ENCODE measurements around the gene PCSK6.
"Not testable (repeated sequence)": the region's sequence is repeated elsewhere in the genome, so short reads cannot be mapped to it uniquely, and the experiment has no call there.

The PCSK6 gene

DNA sequence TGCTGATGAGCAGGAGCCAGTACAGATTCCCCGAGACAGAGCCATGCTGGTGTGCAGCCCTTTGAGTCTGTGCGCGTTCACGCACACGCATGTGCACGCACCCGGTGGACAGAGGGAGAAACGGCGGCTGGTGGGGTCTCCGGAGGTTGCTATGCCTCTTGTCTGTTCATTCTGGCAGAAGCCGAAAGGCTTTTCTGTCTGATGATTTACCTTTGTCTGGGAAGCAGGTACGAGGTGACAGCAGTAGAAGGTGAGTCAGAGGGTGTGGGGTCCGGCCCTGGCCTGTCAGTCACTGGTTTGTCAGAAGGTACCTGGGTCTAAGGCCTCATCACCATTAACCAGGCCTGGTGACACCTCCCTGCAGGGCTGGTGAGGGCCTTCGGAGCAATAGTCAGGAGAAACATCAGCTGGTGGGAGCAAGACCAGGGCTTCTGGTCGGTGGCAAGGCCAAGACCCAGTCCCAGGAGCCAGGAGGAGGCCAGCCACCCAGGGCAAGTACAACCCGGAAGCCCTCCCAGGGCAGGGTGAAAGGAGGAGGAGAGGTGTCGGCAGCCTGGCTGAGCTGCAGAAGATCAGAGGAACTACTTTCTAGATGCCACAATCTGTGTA lies 7.5 kb downstream of the PCSK6 start:
- no peak for DNase-seq

- DNase-seq: no peak
Measured at GRCh38 chr15:101481381-101481705, 8.2 kb downstream of the PCSK6 start.

GRCh38 chr15:101480613-101481380 lies 8.7 kb downstream of the PCSK6 start:
- no peak for DNase-seq

- no peak for DNase-seq
Measured at GRCh38 chr15:101479851-101480612, 9.5 kb downstream of the PCSK6 start.

- DNase-seq: no peak
Measured at GRCh38 chr15:101479342-101479845, 10.1 kb downstream of the PCSK6 start.

GRCh38 chr15:101478701-101479341 lies 10.7 kb downstream of the PCSK6 start:
- no peak for DNase-seq

- DNase-seq: no peak
Measured at GRCh38 chr15:101477851-101478362, 11.6 kb downstream of the PCSK6 start.

GRCh38 chr15:101476756-101477155 lies 12.8 kb downstream of the PCSK6 start:
- no peak for DNase-seq

GRCh38 chr15:101474983-101475382 lies 14.5 kb downstream of the PCSK6 start:
- DNase-seq: no peak

DNA sequence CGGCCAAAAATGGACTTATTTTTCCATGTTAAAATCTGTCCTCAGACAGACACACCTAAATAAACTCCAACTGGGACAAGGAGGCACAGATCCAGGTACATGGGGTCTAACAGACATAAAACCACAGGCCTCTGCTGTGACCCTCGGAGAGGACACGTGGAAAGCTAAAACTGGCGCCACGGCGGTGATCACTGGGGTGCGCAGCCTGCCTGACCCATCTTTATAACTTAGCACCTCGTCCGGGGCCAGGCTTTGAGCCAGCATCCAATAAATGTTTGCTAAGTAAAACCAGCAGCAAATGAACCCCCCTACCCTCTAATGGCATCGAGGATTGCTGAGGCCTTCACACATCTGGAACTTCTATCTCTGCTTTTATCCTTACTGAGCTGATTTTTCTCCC lies 15.3 kb downstream of the PCSK6 start:
- no peak for DNase-seq

- DNase-seq: no peak
Measured at GRCh38 chr15:101472033-101472432, 17.5 kb downstream of the PCSK6 start.

DNA sequence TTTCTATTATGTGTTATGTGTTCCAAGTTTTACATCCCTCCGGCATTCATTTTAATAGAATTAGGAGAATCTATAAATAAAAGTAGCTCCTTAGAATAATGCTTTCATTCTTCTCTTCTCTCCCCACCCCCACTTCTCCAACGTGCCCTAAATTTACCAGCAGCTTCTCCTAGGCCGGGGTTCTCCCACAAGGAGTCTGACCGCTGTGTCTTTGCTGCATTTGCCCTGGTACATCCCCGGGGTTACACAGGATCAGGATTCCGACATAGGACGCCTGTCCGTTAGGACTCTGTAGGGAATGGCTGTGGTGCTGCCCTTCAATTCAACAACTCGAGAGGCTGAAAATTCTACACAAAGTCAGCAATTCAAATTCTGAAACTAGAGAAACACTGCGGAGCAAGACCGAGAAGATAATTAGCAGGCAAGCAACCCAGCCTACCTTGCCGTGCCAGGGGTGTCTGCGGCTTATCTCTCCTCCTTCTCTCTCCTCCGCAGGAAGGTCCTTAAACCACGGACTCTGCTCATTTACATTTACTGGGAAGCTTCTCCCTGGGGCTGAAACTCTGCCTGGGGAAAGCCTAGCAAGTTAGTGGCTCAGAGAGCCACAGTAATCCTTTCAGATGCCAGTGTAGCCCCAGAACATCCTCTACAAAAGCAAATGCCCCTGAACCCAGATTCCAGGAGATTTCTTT lies 18.8 kb downstream of the PCSK6 start:
- no peak for DNase-seq

DNA sequence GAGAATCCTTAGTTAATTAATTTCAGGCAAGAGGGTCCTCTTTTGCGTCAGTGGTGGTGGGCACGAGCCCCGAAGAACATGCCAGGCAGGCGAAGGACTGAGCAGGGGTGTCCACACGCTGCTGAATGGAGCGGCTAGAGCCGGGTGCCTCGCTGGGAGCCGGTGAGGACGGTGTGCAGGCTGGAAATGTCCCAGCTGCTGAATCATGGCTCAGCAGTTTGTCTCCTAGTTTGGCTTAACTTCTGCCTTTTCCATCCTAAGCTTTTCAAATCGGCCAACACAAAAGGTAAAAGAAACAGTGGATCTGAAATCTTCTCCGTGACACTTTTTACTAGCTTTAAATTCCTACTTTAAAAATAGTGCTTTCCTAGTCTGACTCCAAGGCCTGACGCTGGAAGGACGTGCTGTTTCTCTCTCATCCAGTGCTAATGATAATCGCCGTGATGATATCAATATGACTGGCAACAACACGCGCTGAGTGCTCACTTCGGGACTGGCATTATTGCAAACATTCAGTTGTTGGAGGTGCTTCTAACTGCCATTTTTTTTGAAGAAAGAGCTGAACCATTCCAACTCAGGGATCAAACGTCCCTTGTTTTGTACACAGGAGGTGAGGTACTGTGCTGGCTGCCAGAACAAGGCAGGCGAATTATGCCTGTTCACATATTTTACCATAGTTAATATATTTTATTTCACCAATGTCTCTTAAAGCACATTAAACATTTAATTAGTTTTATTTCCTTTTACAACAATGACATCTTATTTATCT lies 19.8 kb downstream of the PCSK6 start:
- DNase-seq: no peak

- no peak for DNase-seq
Measured at GRCh38 chr15:101466188-101466587, 23.3 kb downstream of the PCSK6 start.

DNA sequence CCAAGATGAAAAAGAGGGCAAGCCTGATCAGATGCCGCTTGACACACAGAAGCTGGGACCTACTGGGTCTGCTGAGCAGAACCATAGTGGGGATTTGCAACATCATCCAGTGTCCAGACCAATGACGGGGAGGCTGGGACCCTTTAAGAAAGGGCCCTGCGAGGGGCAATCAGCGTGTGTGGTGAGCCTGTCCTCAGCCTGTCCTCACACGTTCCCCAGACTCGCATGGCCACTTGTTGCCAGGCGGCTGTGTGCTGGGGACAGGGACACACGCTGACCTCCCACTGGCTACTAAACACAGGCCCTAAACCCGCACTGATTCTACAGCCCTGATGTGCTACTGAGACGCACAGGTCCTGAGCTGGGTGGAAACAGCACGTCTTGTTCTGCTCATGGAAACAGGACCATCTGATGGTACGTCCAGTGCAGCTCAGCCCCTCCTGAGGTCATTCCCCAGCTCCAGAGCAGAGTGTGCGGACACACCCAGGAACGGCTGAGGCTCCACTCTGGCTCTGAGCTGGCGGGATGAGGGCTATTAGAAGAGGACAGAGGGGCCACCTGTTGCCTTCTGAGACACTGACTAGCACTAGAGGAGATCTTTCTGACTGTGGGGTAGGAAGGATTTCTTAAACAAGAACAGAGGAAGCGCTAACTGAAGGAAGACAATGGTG lies 24.4 kb downstream of the PCSK6 start:
- no peak for DNase-seq

DNA sequence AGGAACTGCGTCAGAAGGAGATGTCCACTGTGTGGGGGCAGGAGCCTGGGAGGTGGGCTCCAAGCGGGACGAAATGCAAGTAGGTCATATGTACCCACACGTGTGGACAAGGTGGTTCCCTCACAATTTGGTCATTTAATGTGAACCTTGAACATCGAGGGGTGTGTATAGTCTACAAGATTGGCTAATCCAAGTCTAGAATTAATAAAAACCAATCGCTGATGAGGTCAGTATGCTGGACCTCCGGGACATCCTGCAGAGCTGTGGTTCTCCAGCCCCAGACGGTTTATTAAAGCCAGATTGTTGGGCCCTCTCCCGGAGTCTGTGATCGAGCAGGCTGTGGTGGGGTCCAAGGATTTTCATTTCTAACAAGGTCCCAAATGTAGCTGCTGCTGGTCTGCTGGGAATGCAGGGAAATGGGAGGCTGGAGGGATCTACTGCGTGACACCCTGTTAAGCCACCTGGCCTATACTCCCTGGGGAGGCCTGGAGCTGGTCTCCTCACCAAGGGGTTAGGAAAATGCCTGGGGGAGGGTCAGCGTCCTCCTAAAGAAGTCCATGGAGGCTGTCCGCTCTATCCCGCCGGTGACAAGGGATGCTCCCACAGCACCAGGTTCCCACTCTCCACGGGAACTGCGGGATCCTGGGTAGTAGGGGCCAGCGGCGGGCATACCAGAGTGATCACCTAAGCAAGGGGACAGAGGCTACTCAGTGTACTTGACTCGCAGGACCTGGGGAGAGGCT lies 25.1 kb downstream of the PCSK6 start:
- DNase-seq: no peak

DNA sequence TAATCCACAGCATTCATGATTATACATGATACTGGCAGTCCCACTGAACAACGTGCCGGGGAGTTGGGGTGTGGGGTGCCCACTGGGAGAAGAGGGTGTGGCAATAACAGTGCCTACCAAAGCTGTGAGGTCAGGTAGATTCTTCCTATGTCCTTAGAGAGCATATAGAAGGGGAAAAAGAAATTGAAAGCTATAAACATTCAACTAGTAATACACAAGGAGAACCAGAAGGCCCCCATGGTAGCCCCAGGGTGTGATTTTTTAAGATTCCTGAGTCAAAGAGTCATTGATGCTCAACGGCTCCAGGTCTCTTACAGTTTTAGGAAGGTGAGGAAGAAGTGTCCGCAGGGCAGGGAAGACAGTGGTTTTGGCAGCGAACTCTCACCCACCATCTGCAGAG lies 25.8 kb downstream of the PCSK6 start:
- DNase-seq: not testable (repeated sequence)

DNA sequence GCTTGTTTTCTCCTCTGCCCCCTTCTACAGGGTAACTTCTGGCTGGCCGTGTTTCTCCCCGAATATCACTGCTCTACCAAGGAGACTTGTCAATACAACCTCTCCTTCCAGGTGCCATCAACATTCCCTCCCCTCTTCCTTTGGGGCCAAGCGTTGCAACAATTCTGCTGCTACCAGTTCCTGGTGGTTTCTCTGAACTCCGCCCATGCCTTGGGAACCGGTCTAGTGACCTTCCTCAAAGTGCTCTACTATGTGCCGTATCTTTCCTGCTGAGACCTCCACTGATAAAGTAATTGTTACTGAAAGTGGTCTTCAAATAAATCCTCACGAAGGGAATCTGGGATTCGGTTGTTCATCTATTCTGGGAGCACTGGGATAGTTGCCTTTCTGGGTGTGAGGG lies 26.2 kb downstream of the PCSK6 start:
- DNase-seq: no peak

GRCh38 chr15:101461097-101461496 lies 28.4 kb downstream of the PCSK6 start:
- no peak for DNase-seq

DNA sequence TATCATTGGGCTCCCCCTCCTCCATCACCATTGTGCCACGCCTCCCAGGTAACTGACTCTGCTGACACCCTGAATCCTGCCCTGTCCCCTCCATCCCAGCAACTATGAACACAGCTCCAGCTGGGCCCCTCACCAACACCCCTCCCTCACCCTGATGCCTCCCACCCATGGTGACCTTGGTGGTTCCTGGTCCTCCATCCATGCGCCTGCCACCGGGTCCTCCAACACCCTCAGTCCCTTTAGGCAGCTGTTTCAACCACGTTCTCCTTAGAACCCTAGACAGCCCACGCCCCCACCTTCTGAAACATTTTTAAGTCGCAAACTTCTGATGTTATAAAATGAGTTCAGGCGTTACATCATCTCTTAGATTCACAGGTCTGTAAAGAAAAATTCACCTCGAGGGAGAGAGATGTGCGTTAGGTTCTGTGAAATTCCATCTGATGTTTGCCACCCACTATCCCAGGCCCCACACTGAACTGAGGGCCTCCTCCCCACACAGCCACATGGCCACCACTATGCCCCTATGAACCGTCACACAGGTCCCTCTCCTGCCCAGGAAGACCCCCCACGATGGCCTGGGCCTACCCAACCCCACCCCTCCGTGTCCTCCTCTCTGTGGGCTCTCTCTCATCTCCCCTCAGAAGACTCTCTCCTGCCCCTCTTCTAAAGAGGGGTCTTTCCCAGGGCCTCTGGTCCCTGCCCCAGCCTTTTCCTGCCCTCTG lies 29.8 kb downstream of the PCSK6 start:
- no peak for DNase-seq
